ENCODE measurements around the gene USP6NL. TPM values are rescaled to one million over a fixed set of nuclear protein-coding genes. Genes with fewer than 3 reads are reported as not detected.

USP6NL gene
- total RNA-seq, 1 donor from 2014 or later = 13.3 TPM

GRCh38 chr10:11533328-11533781, 78.1 kb downstream of the USP6NL start:
- H3K27ac Mint-ChIP-seq (ENCODE audit: unreplicated experiment) = no peak overlapping the region
- no peak for TF ChIP-seq CTCF (IDR thresholded peaks at IDR 0.05; ENCODE audit: partially characterized antibody, unreplicated experiment)
- DNase-seq = no peak
- no peaks in the 10 kb centered on the region for H3K27me3 Mint-ChIP-seq (ENCODE audit: unreplicated experiment)
- peaks cover 11% of the 10 kb centered on the region for H3K4me1 Mint-ChIP-seq (ENCODE audit: low read depth, unreplicated experiment)
- no peak overlapping the region for H3K4me3 Mint-ChIP-seq (ENCODE audit: unreplicated experiment)
- no peaks in the 10 kb centered on the region for H3K36me3 Mint-ChIP-seq (ENCODE audit: unreplicated experiment)
- peaks cover 1% of the 10 kb centered on the region for H3K9me3 Mint-ChIP-seq (ENCODE audit: unreplicated experiment)

DNA sequence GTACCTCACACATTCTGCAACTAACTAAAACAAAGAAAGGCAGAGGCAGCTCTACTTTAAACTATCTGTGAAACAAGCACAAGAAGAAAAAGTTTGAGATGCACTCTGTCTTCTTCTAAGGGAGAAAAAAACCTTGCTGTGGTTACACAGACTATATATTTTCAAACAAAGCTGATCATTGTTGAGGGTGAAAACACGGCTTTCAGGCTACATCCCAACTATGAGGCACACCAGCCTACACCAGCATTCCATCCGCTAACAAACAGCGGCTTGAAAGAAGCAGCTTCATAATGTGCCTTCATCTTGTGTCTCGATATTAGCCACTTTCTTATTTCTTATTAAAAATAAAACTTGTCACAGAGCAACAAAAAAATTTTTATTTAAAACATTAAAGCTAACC, 79.1 kb downstream of the USP6NL start:
- H3K4me1 Mint-ChIP-seq (ENCODE audit: low read depth, unreplicated experiment) = peaks cover 11% of the 10 kb centered on the region
- no peaks in the 10 kb centered on the region for H3K36me3 Mint-ChIP-seq (ENCODE audit: unreplicated experiment)
- H3K4me3 Mint-ChIP-seq (ENCODE audit: unreplicated experiment) = no peak overlapping the region
- H3K27me3 Mint-ChIP-seq (ENCODE audit: unreplicated experiment) = no peaks in the 10 kb centered on the region
- peaks cover 1% of the 10 kb centered on the region for H3K9me3 Mint-ChIP-seq (ENCODE audit: unreplicated experiment)
- TF ChIP-seq CTCF (IDR thresholded peaks at IDR 0.05; ENCODE audit: partially characterized antibody, unreplicated experiment) = no peak
- no peak for DNase-seq
- no peak overlapping the region for H3K27ac Mint-ChIP-seq (ENCODE audit: unreplicated experiment)

- peaks cover 1% of the 10 kb centered on the region for H3K9me3 Mint-ChIP-seq (ENCODE audit: unreplicated experiment)
- peaks cover 15% of the 10 kb centered on the region for H3K4me1 Mint-ChIP-seq (ENCODE audit: low read depth, unreplicated experiment)
- H3K36me3 Mint-ChIP-seq (ENCODE audit: unreplicated experiment) = peaks cover 4% of the 10 kb centered on the region
- no peak for DNase-seq
- H3K27ac Mint-ChIP-seq (ENCODE audit: unreplicated experiment) = no peak overlapping the region
- no peak overlapping the region for H3K4me3 Mint-ChIP-seq (ENCODE audit: unreplicated experiment)
- no peaks in the 10 kb centered on the region for H3K27me3 Mint-ChIP-seq (ENCODE audit: unreplicated experiment)
- no peak for TF ChIP-seq CTCF (IDR thresholded peaks at IDR 0.05; ENCODE audit: partially characterized antibody, unreplicated experiment)
These were observed 80.6 kb downstream of the USP6NL start for GRCh38 chr10:11530806-11531205.

DNA sequence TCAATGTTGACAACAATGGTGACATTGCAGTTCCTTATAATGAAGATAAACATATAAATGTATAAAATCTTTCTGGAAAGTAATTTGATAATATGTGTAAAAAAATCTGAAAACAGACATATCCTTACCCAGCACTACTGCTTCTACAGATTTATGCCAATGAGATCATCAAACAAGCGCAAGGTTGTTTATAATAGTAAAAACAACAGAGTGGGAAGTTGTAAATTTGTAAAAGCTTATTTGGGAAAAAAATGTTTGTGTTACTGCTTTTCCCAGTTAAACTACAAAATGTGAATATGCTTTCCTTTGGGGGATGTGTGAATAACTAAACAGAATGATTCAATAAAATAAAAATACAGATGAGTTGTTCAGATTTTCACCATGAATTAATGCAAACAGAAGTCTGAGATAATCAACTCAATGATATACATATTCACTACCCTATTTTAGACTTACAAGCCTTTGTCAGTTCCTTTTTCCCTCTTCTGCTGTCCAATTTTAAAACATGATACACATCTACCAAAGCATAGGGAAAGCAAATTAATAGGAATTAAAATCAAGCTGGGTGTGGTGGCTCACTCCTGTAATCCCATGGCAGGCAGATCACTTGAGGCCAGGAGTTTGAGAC, 82.1 kb downstream of the USP6NL start:
- Mint-ChIP-seq H3K27me3 (ENCODE audit: unreplicated experiment) (no peaks in the 10 kb centered on the region), H3K4me1 (ENCODE audit: low read depth, unreplicated experiment) (peaks cover 9% of the 10 kb centered on the region), H3K36me3 (ENCODE audit: unreplicated experiment) (peaks cover 4% of the 10 kb centered on the region), H3K4me3 (ENCODE audit: unreplicated experiment) (no peak overlapping the region), H3K9me3 (ENCODE audit: unreplicated experiment) (no peaks in the 10 kb centered on the region), H3K27ac (ENCODE audit: unreplicated experiment) (no peak overlapping the region)
- DNase-seq = no peak
- TF ChIP-seq CTCF (IDR thresholded peaks at IDR 0.05; ENCODE audit: partially characterized antibody, unreplicated experiment) = no peak

DNA sequence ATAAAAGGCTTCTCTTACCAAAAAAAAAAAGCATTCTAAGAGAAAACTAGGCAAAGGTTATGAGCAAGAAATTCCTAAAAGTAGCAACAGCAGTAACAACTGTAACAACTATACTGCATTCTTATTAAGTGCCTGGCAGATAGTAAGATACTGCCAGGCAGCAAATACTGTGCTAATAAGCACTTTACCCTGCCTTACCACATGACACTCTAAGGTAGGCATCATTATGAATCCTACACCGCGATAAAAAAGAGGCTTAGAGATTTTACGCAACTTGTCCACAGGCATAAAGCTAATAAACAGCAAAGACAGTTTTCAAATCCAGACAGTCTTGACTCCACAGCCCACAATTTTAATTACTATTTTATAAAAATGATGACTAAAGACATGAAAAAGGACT, 83.2 kb downstream of the USP6NL start:
- no peak overlapping the region for H3K4me3 Mint-ChIP-seq (ENCODE audit: unreplicated experiment)
- peaks cover 6% of the 10 kb centered on the region for H3K4me1 Mint-ChIP-seq (ENCODE audit: low read depth, unreplicated experiment)
- no peaks in the 10 kb centered on the region for H3K27me3 Mint-ChIP-seq (ENCODE audit: unreplicated experiment)
- no peaks in the 10 kb centered on the region for H3K9me3 Mint-ChIP-seq (ENCODE audit: unreplicated experiment)
- DNase-seq = no peak
- peaks cover 4% of the 10 kb centered on the region for H3K36me3 Mint-ChIP-seq (ENCODE audit: unreplicated experiment)
- H3K27ac Mint-ChIP-seq (ENCODE audit: unreplicated experiment) = no peak overlapping the region
- TF ChIP-seq CTCF (IDR thresholded peaks at IDR 0.05; ENCODE audit: partially characterized antibody, unreplicated experiment) = no peak

All from glutamatergic neuron (in vitro differentiated cells).